Muscle of leg (tissue), 11 donors: ENCODE data around the gene ATP1A2. TPM values are rescaled to one million over a fixed set of nuclear protein-coding genes. Genes with fewer than 3 reads are reported as not detected.

Experiments used
- DNase-seq: peaks from one replicate; pipeline ENCODE4 v3.0.0; 2013
- H3K27ac ChIP-seq: one replicate; pipeline ENCODE4 v1.5.1; 2013; ENCODE audit warnings: mild to moderate bottlenecking, low read length, control low read depth
- H3K27me3 ChIP-seq: one replicate; pipeline ENCODE4 v1.6.1; 2013; ENCODE audit warnings: low read length; ENCODE audit not compliant: control insufficient read depth, insufficient read depth
- H3K36me3 ChIP-seq: one replicate; pipeline ENCODE4 v1.6.1; 2013; ENCODE audit warnings: low read length; ENCODE audit not compliant: control insufficient read depth, insufficient read depth
- H3K4me1 ChIP-seq: one replicate; pipeline ENCODE4 v1.6.1; 2013; ENCODE audit warnings: low read length; ENCODE audit not compliant: control insufficient read depth, insufficient read depth
- H3K4me3 ChIP-seq: one replicate; pipeline ENCODE4 v1.5.1; 2013; ENCODE audit warnings: low read length, control low read depth
- H3K9me3 ChIP-seq: replicated peaks from 2 replicates; pipeline ENCODE4 v1.6.1; 2013; ENCODE audit warnings: low read depth, low read length; ENCODE audit not compliant: control insufficient read depth
- WGBS: methylation state at CpG from one replicate; pipeline ENCODE4 v1.1.5; 2013; ENCODE audit warnings: missing lambda C conversion rate; ENCODE audit not compliant: insufficient coverage; 5-methylcytosine and 5-hydroxymethylcytosine counted together
- polyA plus RNA-seq, 8 donors: library from polyadenylated mRNA; unstranded; fragments of 120-200 nt; gene quantifications; one replicate each; pipeline versions ENCODE4 v1.2.1 to v1.2.3, GENCODE V29; 2013; ENCODE audit warnings: inconsistent platforms in 1 of 8, low replicate concordance in 1 of 8; ENCODE audit not compliant: insufficient read length in 8 of 8, insufficient read depth in 1 of 8
- total RNA-seq: library from RNA; stranded (reverse); fragments of 120-200 nt; gene quantifications from one replicate; pipeline ENCODE4 v1.2.4, GENCODE V29; 2013

The ATP1A2 gene
- total and polyA plus RNA-seq, 9 donors, result 44.6 to 85.6 (median 58.1) TPM

DNA sequence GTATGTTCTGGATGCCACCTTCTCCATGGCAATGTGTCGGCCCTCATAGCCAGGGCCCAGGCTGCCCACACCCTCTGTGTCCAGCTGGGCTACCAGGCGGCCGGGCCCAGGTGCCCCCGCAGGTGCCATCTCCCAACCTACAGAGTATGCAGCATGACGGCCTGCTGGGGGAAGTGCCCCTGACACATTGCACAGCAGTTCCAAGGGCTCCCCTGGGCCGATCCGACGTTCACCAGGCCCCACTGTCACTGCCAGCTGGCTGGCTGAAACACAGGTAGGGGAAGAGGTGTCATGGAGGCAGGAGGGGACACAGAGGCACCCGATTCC is 22.5 kb upstream of the ATP1A2 start:
- DNase-seq, result no peak
- Histone ChIP-seq H3K4me1 (peaks cover 33% of the 10 kb centered on the region), H3K4me3 (no peak overlapping the region), H3K27ac (no peak overlapping the region), H3K27me3 (no peaks in the 10 kb centered on the region), H3K36me3 (peaks cover 38% of the 10 kb centered on the region), H3K9me3 (no peaks in the 10 kb centered on the region)
- 100% methylated on average over 4 of the region's 9 CpGs for WGBS

GRCh38 chr1:160093624-160094290 is 21.8 kb upstream of the ATP1A2 start:
- Histone ChIP-seq H3K36me3 (peaks cover 37% of the 10 kb centered on the region), H3K4me3 (no peak overlapping the region), H3K9me3 (no peaks in the 10 kb centered on the region), H3K4me1 (peaks cover 35% of the 10 kb centered on the region), H3K27me3 (no peaks in the 10 kb centered on the region), H3K27ac (no peak overlapping the region)
- 65% methylated on average over 18 of the region's 21 CpGs for WGBS
- DNase-seq, result no peak

DNA sequence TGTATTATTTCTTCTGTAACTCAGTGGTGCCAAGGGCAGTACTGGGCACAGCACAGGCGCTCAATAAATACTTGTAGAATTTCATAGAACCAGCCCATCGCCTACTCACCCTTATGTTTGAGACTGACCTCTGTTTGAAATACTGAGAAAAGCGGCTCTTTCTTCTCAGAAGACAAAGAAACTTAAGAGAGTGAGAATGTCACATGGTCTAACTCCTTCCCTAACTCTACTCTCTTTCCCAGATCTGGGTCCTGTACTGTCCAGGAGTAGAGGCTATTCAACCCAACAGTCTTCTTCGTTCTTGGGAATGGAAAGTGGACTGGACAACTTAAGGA is 21.3 kb upstream of the ATP1A2 start:
- DNase-seq, result no peak
- Histone ChIP-seq H3K4me3 (no peak overlapping the region), H3K9me3 (no peaks in the 10 kb centered on the region), H3K36me3 (peaks cover 32% of the 10 kb centered on the region), H3K4me1 (peaks cover 38% of the 10 kb centered on the region), H3K27ac (no peak overlapping the region), H3K27me3 (no peaks in the 10 kb centered on the region)
- no CpG with 5 or more reads among the region's 4 CpGs for WGBS

DNA sequence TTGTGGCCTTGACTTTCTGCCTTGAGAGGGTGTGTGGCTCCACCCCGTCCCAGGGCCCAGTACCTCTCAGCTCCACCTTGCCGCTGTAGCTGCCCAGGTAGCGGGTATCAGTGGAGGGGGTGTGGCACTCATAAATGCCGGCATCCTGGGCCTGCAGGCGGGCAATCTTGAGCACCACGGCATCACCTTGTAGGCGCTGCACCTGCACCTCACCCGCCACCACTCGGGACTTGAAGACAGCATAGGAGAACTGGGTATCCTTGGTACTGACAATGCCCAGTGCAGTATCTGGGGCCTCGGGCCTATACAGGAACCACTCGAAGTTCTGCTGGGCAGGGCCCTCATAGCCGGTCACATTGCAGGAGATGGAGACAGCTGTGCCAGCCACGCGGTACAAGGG is 20.8 kb upstream of the ATP1A2 start:
- H3K27ac ChIP-seq, result no peak overlapping the region
- no peaks in the 10 kb centered on the region for H3K9me3 ChIP-seq
- peaks cover 32% of the 10 kb centered on the region for H3K36me3 ChIP-seq
- no peaks in the 10 kb centered on the region for H3K27me3 ChIP-seq
- H3K4me3 ChIP-seq, result no peak overlapping the region
- 93% methylated on average over 13 of the region's 14 CpGs for WGBS
- H3K4me1 ChIP-seq, result peaks cover 42% of the 10 kb centered on the region
- no peak for DNase-seq

GRCh38 chr1:160095382-160096105 is 20.0 kb upstream of the ATP1A2 start:
- H3K4me3 ChIP-seq, result no peak overlapping the region
- peaks cover 28% of the 10 kb centered on the region for H3K36me3 ChIP-seq
- 94% methylated on average over 4 of the region's 4 CpGs for WGBS
- H3K27me3 ChIP-seq, result no peaks in the 10 kb centered on the region
- H3K9me3 ChIP-seq, result no peaks in the 10 kb centered on the region
- DNase-seq, result no peak
- peaks cover 43% of the 10 kb centered on the region for H3K4me1 ChIP-seq
- no peak overlapping the region for H3K27ac ChIP-seq

- DNase-seq, result no peak
- H3K4me1 ChIP-seq, result peaks cover 50% of the 10 kb centered on the region
- H3K4me3 ChIP-seq, result no peak overlapping the region
- no peaks in the 10 kb centered on the region for H3K9me3 ChIP-seq
- H3K36me3 ChIP-seq, result peaks cover 23% of the 10 kb centered on the region
- no peaks in the 10 kb centered on the region for H3K27me3 ChIP-seq
- no peak overlapping the region for H3K27ac ChIP-seq
- 68% methylated on average over 3 of the region's 4 CpGs for WGBS
These were observed 19.1 kb upstream of the ATP1A2 start for GRCh38 chr1:160096274-160097116.

DNA sequence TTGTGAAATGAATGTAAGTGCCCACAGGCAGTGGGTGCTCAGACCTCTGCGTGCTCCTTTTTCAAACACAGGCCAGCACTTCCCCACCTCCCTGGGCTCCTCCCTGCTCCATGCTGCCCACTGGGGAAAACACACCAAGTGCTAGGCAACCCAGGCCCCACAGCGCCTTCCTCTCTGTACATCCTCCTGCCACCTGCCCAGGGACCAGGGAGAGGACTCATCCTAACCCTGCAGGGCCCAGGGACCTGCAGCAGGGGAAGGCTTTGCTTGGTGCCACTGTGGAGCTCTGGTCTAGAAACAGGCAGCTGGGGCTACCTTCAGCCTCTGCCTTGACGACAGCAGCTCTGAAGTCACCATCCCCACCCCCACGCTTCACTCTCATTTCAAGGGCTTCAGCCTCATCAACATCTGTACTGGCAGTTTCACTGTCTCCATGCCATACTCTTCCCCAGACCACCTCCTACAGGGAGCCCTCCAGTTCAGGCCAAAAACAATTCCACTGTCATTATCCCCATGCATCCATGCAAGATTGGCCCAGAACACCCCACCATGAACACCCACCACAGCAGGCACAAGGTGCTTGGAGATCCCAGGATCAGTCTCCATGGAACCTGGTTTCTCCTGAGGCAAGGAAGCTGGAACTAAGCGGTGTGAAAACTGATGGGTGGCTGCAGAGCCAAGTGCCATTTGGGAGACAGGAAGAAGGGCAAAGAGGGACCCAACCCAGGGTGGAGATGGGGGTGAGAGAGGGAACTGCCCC is 18.2 kb upstream of the ATP1A2 start:
- 51% methylated on average over 5 of the region's 5 CpGs for WGBS
- Histone ChIP-seq H3K36me3 (peaks cover 14% of the 10 kb centered on the region), H3K27ac (no peak overlapping the region), H3K9me3 (no peaks in the 10 kb centered on the region), H3K27me3 (no peaks in the 10 kb centered on the region), H3K4me1 (peaks cover 59% of the 10 kb centered on the region), H3K4me3 (peak overlapping the region; percentile 74)
- no peak for DNase-seq

GRCh38 chr1:160097911-160098851 is 17.4 kb upstream of the ATP1A2 start, which contains the start of gene IGSF8:
TSS of gene IGSF8 (minus strand) at chr1:160098619. CDS start at chr1:160098472, 147 bp downstream.
- WGBS, result 5% methylated on average over 50 of the region's 64 CpGs
- Histone ChIP-seq H3K4me3 (peak within 1 kb of the TSS; percentile 74), H3K36me3 (peaks cover 12% of the 10 kb centered on the region), H3K9me3 (no peaks in the 10 kb centered on the region), H3K4me1 (peaks cover 67% of the 10 kb centered on the region), H3K27ac (peak within 1 kb of the TSS; percentile 95), H3K27me3 (no peaks in the 10 kb centered on the region)
- peak; percentile 93 for DNase-seq

DNA sequence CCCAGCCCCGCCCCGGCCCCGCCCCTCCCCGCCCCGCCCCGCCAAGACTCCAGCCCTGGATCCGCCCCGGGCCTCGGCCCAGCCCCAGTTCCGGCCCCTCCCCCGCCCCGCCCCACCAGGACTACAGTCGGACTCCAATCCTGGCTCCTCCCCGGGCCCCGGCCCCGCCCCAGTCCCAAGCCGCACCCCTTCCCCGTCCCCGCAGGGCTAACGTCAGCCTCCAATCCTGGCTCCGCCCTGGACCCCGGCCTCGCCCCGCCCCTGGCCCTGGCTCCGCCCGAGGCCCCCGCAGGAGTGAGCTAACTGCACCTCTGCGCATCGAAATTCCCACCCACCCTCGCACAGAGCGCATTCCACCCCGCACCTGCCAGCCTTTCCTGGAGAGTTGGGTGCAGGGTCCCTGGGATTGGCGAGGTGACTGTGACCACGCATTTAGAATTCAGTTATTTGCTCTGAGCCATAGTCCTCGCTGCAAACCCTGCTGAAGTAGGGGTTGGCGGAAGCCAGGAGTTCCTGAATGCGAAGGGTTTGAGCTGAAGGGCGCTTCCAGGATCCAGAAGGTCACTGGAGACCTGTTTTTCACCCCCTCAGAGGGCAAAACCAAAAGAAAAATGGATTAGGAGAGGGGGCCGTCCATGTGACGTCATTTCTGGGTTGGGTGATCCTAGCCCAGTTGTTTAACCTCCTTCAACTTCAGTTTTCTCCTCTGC is 16.6 kb upstream of the ATP1A2 start:
- Histone ChIP-seq H3K36me3 (peaks cover 9% of the 10 kb centered on the region), H3K27me3 (no peaks in the 10 kb centered on the region), H3K9me3 (no peaks in the 10 kb centered on the region), H3K4me3 (peak overlapping the region; percentile 57), H3K4me1 (peaks cover 70% of the 10 kb centered on the region), H3K27ac (peak overlapping the region; percentile 95)
- 0% methylated on average over 12 of the region's 40 CpGs for WGBS
- peak; percentile 98 for DNase-seq
